ENCODE measurements around the gene SVIL.
"Not testable (repeated sequence)": the region's sequence is repeated elsewhere in the genome, so short reads cannot be mapped to it uniquely, and the experiment has no call there.

Gene SVIL

DNA sequence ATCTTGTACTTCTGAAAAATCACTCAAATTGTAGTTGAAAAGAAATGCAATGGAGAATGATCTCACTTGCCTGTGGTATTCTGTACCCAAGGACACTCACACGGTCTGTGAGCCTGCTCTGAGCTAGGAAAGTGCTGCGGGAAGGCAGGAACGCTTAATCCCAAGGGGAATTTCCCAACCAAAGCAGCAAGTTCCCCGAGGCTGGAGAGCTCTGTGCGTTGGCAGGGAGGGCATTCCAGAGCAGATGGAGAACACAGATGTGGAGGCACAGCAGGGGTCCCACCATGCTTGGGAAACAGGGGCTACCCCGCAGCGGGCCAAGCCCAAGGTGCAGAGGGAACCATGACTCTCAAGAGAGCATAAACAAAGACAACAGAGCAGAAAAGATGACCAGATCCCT, 13.6 kb downstream of the SVIL start:
- no peak for DNase-seq

DNA sequence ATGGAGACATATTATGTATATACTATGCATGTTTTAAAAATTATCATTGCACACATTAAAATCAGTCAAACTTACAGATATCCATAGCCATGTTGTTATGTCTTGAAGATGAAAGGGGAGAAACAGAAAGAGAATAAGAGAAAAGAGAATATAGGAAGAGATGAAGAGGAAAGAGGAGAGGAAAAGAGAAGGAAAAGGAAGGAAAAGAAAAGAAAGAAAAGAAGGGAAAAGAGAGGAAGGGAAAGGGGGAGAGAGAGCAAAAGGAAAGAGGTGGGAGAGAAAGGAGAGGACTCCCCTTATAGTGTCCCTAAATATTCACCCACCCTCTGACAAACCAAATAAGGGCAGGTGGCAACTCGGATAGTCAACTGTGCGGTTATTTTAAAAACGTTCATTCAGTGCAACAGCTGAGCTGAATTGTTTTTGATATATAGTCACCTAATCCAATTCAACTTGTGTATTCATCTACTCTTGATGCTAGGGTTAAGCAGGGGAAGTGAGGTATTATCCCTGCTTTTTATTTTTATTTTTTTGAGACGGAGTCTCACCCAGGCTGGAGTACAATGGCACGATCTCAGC, 14.6 kb downstream of the SVIL start:
- DNase-seq = no peak

DNA sequence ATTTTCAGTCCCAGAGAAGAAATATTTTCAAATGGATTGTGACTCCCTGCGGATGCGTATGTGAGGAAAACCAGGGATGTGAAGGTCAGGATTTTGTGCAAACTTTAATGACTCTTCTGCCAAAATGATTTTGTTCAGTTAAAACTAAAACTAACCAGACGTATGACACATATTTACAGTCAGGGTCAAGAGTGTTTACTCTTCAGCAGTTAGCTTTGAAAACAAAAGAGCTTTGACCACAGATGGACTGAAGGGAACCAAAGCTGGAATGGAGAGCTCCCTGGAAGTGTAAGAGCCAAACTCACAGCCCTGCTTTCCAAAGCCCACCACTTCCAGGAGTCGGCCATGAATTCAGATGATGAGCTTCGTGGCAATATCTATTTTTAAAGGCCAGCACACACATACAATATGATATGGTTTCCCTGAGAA, 15.5 kb downstream of the SVIL start:
- no peak for DNase-seq

DNA sequence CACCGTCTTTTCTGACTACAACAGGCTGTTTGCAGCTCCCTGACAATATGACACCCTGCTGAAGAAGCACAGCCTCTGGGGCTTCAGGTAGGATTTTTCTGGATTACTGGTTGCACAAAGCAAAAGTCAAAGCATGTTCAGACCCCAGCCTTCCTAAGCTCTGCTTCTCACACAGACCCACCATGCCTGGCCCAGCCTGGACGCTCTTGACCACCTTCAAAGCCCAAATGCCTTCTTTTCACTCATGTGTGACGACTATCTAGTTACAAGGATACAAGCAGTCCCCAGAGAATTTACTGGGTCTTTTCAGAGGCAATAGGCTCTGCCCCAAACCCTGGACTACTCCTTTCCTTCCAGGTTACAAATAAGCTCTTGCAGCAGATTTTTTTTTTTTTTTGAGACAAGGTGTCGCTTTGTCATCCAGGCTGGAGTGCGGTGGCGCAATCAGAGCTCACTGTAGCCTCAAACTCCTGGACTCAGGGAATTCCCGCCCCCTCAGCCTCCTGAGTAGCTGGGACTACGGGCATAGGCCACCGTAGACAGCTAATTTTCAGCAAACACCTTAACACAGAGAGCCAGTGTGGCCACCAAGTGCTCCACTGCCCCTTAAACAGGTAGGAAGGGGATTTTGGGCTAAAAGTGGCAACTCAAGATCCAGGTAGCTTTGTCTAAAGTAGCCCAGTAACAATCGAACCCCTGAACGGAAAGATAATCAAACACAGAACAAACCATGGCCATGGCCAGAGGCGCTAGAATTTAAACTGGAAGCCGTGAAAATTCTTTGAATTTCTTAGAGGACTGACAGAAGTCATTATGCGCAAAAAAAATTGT, 16.2 kb downstream of the SVIL start:
- DNase-seq = no peak

DNA sequence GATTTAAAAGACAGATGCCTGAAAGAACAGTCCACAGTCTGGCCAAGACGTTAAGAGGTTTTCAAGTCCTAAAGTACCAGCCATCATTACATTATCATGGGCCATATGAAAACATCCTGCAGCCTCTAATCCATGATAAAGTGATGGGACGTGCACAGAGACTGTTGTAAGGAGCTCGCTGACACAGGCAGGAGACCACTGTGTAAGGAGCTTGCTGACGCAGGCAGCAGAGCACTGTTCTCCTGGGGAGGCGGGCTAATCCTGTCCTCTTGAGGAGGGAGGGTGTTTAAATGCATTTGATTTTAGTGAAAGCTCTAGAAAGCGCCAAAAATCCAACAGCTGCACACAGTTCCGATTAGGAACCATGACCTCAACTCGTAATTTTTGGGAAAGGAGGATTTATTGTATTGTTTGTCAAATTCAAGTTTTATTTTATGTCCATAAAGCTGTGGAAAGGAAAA, 16.9 kb downstream of the SVIL start:
- no peak for DNase-seq

DNA sequence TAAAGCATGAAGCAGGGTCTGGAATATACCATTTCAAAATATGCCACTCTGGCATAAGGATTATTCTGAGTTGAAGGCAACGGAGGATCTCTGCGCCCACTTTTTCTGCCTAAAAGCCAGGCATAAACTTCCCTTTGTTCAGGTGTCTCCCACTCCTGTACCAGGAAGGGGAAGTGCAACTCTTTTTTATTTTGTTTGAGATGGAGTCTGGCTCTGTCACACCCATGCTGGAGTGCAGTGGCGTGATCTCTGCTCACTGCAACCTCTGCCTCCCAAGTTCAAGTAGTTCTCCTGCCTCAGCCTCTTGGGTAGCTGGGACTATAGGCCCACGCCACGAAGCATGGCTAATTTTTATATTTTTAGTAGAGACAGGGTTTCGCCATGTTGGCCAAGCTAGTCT, 18.2 kb downstream of the SVIL start:
- no peak for DNase-seq

DNA sequence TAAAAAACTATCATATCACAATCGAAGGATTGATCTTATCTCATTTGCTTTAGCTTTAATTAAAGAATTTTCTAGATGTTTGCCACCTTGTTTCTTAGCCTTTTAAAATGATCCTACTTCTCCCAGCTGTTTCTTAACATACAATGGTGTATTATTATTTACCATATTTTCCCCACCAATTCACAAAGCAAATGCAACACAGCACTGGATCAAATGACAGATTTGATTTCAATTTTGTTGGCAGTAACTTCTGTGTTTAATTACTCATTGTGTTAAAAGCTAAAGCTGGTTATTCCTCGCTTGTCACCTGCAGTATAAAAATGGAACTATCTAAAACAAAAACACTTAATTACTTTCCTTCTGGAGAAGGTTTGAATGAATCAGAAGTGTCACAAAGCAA, 19.6 kb downstream of the SVIL start:
- DNase-seq = no peak

DNA sequence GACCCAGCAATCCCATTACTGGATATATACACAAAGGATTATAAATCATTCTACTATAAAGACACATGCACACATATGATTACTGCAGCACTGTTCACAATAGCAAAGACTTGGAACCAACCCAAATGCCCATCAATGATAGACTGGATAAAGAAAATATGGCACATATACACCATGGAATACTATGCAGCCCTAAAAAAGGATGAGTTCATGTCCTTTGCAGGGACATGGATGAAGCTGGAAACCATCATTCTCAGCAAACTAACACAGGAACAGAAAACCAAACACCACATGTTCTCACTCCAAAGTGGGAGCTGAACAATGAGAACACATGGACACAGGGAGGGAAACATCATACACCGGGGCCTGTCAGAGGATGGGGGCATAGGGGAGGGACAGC, 20.5 kb downstream of the SVIL start:
- not testable (repeated sequence) for DNase-seq

DNA sequence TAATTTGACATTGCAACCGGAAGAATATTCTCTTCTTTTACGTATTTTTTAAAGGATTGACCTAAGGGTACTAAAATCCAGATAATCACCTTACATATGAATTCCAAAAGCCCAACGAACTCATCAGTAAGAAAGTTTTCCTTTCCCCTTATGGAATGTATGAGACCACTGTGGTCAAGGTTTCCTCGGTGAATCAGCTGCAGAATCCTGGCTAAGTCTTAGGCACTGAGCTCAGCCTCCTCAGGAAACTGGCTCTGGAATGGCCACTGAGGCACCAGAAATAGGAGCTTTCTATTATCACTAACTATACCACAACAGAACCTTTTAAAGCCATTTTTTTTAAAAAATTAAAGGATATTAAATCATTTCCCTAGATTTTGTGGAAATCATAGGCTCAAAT, 21.0 kb downstream of the SVIL start:
- DNase-seq = no peak

DNA sequence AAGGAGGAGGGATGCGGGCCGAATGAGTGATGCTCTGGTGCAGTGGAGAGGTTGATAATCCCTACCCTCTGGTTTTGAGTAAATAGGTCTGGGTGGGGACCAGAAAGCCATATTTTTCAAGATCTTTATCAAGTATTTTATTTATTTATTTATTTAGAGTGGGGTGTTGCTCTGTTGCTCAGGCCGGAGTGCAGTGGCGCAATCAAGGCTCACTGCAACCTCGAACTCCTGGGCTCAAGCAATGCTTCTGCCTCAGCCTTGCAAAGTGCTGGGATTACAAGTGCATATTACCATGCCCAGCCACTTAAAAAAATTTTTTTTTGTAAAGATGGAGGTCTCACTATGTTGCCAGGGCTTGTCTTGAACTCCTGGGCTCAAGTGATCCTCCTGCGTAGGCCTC, 21.6 kb downstream of the SVIL start:
- no peak for DNase-seq

DNA sequence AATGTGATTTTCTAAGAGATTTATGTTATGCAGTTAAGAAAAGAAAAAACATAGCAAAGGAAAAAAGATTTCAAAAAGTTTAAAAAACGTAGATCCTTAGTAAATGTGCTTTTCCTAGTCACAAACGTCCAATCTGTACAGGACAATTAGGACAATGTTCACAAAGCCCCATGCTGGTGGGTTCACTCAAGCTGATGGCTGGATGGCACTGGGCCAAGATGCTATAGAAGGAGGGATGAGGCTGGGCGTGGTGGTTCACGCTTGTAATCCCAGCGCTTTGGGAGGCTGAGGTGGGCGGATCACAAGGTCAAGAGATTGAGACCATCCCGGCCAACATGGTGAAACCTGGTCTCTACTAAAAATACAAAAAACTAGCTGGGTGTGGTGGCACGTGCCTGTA, 22.1 kb downstream of the SVIL start:
- DNase-seq = no peak

DNA sequence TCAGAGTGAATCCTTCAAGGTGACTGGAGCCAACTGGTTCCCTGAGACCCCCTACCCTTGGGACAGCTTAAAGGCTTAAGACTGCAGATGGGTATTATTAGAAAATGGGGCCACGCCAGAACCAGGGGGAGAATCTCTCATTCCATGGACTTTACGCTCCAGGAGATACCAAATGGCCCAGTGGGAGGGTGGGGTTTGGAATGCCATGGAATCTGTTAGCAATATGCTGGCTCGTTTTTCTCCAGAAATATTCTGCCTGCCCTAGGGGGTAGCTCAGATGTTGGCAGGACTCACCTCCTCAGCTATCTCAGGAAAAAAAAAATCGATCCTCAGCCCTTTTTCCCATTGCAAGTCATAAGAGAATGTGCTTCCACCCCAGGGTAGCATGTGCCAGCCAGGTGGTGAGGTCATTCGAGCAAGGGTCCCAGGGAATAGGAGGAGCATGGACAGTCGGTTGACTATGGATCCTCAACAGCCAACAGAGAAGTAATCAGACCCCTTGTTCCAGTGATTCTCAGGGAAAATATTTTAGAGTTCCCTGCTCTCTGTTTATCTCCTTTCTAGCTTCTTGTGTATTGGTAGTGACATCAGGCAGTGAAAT, 22.9 kb downstream of the SVIL start:
- no peak for DNase-seq

DNA sequence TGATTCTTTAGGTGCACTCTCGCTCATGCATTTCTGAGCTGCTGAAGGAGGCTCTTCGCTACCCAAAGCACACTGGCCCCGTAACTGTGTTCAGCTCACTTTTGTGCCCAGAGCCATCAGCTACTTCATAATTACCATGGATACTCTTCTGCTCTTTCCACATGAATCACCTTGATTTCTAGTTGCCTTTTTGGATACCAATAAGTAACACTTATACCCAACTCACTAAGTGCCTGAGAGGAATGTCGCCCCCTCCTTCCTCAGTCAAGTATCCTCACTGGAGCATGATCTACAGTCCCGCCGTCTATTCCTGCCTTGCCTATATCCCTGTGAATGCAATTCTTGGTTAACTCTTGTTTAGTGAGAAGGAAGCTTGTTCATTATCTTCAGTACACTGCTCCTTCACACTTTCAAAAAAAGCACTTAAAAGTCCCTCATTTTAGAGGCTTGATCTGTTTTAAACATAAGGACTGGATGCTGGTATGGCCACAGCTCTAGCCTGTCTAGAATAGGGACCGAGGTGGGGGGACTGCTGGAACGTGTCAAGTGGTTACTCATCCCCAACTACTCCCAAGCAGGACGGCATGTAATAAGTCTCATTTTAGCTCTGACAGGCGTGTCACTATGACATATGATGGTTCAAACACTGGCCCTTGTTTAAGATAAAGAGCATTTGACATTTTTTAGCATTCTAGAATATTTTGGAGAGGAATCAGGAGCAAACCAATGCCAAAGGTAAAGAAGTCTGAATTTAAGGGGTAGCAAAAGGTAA, 23.7 kb downstream of the SVIL start:
- no peak for DNase-seq

DNA sequence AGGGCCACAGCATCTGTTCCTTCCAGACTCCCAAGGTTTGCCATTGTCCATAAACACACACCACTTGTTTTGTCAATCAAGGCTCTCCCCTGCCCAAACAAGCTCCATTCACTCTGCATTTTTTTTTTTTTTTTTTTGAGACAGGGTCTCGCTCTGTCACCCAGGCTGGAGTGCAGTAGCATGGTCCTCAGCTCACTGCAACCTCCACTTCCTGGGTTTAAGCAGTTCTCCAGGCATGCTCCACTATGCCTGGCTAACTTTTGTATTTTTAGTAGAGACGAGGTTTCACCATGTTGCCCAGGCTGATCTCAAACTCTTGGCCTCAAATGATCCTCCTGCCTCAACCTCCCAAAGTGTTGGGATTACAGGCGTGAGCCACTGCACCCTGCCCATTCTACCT, 24.4 kb downstream of the SVIL start:
- DNase-seq = not testable (repeated sequence)

DNA sequence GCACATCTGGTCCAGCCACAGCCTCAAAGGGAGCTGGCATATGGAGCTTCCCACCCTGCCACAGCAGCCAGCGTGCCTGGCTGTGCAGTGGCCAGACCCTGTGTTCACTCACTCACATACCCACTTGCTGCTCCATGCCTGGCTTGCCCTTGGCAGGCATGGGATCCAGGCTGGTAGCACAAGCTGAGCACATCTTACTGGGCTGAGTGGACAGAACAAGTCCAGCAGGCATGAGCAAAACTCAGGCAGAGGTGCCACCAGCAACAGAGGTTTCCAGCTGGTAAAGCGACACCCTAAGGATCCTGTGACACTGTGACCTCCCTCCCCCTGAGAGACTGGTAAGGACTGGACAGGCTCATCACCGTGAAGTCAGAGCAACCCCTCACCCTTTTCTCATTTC, 25.1 kb downstream of the SVIL start:
- DNase-seq = no peak

DNA sequence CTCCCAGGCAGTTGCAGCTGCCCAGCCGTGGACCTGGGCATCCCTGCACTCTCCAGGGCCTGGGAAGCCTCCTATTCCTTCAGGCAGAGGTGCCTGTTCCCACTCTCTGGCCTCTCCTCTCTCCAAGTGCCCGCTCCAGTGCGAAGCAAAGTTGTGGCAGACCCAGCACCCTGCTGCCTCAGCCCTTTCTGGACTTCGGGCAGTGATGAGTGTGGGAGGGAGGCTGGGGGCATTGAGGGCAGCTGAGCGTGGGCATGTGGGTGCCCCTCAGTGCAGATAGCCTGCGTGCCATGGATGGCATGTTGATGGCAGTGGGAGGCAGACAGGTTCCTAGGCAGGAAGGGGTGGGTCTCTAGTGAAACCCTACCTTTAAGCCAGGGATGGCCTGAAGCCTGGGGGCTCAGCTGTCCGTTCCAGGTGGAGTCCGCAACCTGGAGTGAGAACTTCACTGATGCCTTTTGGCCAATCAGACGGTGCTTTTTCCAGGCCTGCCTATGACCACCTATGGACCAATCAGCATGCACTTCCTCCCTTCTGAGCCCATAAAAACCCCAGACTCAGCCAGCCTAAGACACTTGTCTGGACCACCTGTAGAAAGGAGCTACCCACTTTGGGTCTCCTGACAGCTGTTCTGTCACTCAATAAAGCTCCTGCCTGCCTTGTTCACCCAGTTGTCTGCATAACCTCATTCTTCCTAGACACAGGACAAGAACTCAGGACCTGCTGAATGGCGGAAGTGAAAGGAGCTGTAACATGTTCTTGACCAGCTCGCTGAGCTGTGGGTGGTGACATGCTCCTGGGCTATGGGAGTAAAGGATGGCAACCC, 26.1 kb downstream of the SVIL start:
- DNase-seq = no peak

DNA sequence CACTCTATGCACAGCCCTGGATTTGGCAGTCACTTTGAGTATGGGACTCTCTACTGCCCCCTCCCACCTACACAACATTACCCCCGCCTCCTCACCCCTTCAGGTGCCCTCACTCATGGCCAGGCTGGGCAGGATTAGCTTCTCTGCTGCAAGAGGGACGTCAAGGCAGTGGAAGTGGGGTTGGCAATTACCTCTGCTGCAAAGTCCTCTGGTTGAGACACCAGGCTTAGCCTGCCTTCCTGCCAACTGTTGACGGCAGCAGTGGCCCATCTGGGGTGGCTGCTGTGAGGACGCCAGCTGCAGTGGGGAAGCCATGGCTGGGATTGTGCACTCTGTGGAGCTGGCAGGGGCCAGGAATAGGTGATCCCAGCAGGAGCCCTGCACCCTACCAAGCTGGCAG, 26.7 kb downstream of the SVIL start:
- DNase-seq = no peak

DNA sequence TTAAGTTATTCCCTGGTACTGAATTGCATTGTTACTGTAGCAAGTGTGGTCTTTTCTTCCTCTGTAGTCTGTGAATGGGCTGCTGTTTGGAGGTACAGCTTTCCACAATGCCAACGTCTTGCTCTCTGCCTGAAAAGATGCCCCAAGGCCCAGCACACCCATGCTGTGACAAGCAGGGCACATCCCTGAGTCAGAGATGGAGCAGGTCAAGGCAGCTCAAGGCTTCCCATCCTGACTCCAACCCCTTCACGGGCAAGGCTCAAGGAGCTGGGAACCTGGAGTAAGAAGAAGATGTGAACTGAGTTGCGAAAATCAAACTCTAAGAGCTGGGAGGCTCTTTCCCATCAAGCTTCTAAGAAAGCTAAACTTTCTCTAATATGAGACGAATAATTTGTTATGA, 27.2 kb downstream of the SVIL start:
- no peak for DNase-seq

DNA sequence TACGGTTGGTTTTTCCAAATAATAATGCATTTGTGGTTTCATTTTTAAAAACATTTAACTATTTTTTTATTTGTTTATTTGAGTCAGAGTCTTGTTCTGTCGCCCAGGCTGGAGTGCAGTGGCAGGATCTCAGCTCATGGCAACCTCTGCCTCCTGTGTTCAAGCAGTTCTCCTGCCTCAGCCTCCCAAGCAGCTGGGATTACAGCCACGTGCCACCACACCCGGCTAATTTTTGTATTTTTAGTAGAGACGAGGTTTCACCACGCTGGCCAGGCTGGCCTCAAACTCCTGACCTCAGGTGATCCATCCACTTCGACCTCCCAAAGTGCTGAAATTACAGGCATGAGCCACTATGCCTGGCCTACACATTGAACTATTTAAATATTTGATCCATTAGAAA, 28.1 kb downstream of the SVIL start:
- DNase-seq = not testable (repeated sequence)

DNA sequence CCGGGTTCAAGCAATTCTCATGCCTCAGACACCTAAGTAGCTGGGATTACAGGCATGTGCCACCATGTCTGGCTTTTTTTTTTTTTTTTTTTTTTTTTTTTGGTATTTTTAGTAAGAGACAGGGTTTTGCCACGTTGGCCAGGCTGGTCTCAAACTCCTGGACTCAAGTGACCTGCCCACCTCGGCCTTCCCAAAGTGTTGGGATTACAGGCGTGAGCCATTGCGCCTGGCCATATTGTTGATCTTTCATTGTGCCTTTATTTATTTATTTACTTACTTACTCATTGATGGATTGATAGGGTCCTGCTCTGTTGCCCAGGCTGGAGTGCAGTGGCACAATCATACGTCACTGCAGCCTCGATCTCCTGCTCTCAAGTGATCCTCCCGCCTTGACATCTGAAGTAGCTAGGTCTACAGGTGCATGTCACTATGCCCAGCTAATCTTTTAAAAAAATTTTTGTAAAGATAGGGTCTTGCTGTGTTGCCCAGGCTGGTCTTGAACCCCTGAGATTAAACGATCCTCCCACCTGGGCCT, 30.4 kb downstream of the SVIL start:
- DNase-seq = no peak

DNA sequence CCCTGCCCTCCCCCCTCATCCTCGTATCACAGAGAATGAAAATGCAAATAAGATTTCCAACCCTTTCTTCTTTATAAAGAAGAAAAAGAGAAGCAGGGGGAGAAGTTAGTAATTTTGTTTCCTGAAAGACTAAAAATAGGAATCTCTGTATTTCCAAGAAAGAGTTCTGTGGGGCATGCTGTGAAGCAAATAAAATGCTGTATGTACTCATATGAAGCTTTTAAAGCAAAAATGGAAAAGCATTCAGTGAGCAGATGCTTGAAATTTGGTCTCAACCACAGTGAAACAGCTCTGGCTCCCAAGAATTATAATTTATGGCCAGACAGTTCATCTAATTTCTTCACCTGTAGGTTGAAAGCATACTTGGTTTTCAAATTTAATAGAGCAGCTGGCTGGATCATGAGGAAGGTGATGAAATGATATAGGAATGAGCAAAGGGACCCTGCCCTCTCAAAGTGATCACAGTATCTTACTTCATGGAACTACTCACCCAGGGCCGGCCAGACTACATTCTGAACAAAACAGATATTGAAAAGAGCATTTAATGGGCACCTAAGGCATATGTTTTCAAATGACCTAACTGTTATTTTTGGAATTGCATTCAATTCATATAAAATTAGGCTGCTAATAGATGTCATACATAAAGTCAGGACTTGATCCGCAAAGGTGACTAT, 31.4 kb downstream of the SVIL start:
- DNase-seq = no peak

DNA sequence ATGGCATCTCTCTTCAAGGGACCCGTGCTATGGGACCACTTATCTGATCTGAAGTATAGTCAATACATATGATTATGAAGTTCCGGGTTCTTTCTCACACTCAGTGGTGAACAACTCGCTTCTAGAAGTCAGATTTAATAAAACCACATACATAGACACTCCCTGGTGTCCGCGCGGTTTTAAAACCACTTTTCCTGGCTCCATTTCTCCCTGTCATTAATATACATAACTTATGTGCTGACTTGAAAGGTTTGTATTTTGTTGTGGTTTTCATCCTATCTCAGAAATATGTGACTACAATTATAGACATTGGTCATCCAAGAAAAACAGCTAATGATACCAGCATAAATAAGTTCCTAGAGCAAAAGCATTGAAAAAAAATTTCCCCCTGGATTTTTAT, 34.0 kb downstream of the SVIL start:
- DNase-seq = no peak
